ENCODE data around the gene KCNN2.
A peak's percentile ranks its signal among the peaks of the same experiment; 100 is the strongest.

The KCNN2 gene

GRCh38 chr5:114361724-114362196, at the start of gene KCNN2:
Gene KCNN2 (plus strand): TSS chr5:114362070. CDS start chr5:114362140, 70 bp downstream.
- peak; percentile 56 for DNase-seq (ENCODE audit: low read depth)

GRCh38 chr5:114312658-114313057, 49.2 kb upstream of the KCNN2 start:
- DNase-seq (ENCODE audit: low read depth), result no peak

DNA sequence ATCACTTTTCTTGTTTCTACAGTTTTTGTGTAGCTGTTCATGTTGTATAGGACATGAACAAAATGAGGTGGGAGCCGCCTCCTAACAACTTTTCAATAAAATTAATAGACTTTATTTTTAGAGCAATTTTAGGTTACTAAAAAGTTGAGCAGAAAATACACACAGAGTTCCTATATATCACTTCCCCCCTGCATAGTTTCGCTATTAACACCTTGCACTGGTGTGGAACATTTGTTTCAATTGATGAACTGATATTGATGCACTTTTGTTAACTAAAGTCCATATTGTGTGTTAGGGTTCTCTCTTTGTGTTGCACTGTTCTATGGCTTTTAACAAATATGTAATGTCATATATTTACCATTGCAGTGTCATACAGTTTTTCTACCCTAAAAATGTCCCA, 47.8 kb upstream of the KCNN2 start:
- DNase-seq (ENCODE audit: low read depth), result no peak

DNA sequence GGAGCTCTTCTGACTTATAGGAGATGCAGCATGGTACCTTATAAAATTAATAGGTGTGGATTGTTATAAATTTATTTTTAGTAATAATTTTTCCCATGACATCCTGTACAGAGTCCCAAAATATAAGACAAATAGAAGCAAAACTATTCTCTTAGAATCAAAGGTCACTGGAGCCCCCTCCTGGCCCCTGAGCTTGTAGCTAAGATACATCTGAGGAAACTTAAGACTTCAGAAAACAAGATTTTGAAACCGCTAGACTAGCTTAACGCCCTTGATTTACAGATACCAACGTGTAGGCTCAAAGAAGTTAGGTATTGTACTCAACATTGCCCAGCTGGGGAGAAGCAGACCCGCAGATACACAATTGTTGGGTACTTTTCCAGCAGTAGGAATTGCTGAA, 45.7 kb upstream of the KCNN2 start:
- no peak for DNase-seq (ENCODE audit: low read depth)

DNA sequence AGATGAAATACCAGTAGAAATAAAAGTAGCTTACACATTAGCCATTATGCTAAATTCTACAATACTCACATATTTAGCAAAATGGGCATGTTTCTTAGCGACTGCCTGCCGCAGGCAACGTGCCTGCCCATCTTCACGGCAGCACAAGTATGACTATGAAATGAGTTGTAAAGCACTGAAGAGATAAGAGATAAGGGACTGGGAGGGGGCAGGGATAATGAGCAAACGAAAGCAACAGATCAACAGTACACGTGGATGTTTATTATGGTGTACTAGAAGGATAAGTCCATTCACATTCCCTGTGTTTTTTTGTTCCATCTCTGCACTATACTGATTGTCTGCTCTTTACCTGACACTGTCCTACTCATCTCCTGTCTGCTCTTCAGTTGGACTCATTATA, 44.1 kb upstream of the KCNN2 start:
- no peak for DNase-seq (ENCODE audit: low read depth)

GRCh38 chr5:114319236-114319635, 42.6 kb upstream of the KCNN2 start:
- no peak for DNase-seq (ENCODE audit: low read depth)

DNA sequence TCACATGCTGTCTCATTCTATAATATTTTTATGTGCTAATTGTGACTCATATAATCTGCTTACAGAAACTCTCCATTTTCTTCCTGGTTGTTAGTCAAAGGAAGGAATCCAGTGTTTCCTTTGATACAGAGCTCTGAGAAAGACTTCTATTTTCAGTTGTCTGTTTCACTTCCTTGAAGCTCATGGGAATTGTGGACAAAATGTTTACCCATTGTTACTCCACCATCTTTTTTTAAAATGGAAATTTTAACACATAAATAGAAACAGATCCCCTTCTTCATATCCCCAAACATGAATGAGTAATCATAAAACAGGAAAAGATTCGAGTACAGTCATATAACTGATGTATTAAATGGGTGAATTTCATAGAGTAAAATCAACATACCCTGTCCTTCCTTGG, 42.0 kb upstream of the KCNN2 start:
- DNase-seq (ENCODE audit: low read depth), result peak; percentile 25

GRCh38 chr5:114324282-114324681, 37.6 kb upstream of the KCNN2 start:
- no peak for DNase-seq (ENCODE audit: low read depth)

- peak; percentile 75 for DNase-seq (ENCODE audit: low read depth)
Measured at GRCh38 chr5:114325541-114325940, 36.3 kb upstream of the KCNN2 start.

DNA sequence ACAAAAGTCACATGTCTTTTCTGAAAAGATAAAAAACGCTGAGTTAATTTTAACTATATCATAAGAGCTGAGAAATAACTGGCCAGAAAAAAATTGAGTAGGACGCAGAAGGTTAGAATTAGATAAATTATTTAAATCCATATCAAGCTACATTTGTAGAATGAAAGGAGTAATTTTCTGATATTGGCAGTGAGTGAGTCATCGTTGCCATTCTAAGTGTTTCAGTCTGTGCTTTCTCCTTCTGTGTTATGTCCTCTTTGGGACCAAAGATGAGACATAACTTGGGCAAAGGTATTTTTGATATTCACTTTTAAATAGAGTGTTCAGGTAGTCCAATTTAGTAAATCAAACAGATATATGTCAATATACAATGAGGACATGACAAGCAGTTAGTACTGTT, 34.4 kb upstream of the KCNN2 start:
- no peak for DNase-seq (ENCODE audit: low read depth)

DNA sequence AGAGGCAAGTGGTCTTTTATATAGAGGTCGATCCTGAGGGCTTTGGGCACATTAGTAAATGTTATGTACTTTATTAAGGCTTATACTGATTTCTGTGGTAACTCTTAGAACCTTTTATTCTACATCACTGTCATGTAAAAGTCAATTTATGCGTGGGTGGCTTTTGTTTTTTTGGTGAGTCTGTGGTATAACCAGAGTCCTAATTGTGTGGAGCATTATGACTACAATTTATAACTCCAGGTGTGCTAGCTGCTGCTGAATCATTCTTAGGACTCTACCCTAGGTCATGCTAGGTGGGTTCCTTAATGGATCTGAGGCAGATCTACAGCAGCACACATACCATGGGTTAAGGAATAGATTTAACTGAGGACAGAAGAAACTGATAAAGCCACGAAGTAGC, 33.9 kb upstream of the KCNN2 start:
- no peak for DNase-seq (ENCODE audit: low read depth)

DNA sequence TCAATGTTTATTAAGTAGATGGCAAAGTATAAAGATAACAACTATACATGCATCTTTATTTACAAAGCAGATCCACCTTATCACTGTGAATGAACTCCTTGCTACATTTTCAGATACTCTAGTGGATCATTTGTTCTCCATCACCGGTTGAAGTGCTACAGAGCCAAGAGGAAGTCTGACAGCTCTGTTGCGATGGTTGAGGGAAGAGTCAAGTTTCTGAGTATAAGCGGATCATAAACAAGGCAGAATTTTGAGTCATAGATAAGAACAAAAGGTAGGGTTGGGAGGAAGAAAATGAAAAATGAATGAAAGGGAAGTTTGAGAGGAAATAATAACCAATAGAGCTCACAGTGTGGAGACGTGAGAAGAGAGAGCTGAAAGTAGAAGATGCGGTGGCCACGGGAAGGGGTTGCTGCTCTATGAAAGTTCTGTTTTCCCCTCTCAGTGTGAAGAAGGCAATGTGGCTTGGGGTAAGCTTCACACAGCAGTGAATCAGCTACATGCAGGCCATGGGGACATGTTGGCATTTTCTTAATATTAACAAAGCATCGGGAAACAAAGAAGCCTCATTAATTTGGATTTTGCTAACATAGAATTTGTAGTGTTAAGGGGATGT, 30.8 kb upstream of the KCNN2 start:
- DNase-seq (ENCODE audit: low read depth), result no peak

- no peak for DNase-seq (ENCODE audit: low read depth)
Measured at GRCh38 chr5:114332493-114332892, 29.4 kb upstream of the KCNN2 start.

- DNase-seq (ENCODE audit: low read depth), result no peak
Measured at GRCh38 chr5:114332925-114333324, 28.9 kb upstream of the KCNN2 start.

GRCh38 chr5:114335391-114335790, 26.5 kb upstream of the KCNN2 start:
- no peak for DNase-seq (ENCODE audit: low read depth)

- DNase-seq (ENCODE audit: low read depth), result no peak
Measured at GRCh38 chr5:114339108-114339507, 22.8 kb upstream of the KCNN2 start.

DNA sequence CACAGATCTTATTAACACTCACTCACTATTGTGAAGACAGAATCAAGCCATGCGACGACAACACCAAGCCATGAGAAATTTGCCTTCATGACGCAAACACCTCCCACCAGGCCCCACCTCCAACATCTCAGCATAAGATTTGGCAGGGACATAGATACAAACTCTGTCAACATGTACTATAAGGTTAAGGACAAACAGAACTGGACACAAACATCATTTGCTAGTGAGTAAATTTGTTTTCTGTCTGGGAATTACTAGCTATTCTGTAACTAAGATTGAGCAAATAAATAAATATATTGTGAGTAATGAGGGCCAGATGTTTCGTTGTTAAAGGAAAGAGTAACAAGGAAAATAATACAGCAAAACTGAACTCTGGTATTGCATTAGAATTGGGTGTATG, 15.7 kb upstream of the KCNN2 start:
- no peak for DNase-seq (ENCODE audit: low read depth)

- no peak for DNase-seq (ENCODE audit: low read depth)
Measured at GRCh38 chr5:114355086-114355830, 6.6 kb upstream of the KCNN2 start.

DNA sequence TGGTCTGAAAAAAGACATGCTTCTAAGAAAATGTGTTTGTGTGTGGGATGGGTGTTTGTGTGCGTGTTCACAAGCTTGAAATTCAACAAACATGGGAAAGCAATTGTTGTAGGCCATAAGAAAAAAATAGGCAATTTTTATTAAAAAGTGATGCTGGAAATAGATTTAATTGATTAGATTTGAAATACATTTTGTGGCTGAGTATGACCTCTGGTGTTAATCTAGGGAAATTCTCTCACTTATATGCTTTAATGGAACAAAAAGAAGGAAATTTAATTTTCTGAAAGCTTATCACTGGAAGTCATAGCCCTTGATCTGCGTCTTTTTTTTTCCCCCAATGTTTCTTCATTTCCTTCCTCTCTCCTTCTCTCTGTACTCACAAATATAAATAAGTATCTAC, 3.5 kb upstream of the KCNN2 start:
- DNase-seq (ENCODE audit: low read depth), result no peak

DNA sequence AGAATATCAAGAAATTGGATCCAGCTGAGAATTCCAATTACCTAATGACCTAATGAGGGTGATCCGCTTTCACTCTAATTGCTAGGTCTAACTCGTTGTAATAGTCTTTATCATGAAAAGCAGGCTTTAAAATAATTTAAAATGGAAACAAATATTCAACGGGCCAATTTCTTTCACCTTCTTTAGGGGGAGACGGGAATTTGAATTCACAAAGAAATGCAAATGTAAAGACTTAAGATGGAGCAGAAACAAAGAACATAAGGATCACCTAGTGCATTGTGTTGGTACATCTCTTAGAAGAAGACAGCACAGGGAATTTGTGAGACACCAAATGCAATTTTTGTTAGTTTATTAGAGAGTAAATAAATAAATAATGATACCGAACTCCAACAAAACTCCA, 1.5 kb upstream of the KCNN2 start:
- no peak for DNase-seq (ENCODE audit: low read depth)

DNA sequence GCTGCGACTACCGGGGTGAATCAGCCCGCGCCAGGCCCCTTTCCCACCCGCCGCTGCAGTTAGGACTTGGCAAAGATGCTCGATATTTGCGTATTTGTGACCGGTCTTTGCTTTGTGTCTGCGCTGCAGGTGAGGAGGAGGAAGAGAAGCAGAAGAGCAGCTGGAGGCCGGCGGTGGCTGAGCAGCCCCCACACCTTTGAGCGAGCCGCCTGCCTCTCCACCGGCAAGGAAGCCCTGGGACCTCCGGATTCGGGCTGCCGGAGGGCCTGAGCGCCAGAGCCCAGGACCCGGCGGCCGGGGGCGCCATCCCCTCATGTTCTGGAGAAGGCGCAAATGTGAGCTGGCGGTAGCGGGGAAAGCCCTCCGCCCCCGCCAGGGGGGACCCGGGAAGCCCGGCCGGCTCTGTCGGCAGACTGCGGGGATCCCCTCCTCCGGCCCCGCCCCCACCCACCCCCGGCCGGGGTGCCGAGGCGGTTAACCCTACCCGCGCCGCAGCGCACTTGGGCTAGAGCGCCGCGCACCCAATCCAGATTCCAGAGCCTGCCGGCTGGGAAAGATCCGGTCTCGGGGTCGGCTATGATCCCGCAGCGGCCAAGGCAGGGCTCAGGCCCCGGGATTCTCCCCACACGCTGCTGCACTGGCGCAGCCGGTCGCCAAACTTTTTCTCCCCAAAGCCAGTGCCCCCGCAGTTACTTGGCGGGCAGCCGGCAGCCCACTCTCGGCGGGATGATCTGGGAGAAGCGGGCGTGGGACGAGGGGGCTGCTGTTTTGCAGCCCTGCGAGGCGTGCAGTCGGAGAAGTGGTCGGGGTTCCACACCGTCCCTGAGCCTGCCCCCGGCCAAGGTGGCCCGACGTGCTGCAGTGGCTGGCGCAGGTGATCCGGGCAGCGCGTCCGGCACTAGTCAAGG, 800 bp upstream of the KCNN2 start:
- DNase-seq (ENCODE audit: low read depth), result no peak

DNA sequence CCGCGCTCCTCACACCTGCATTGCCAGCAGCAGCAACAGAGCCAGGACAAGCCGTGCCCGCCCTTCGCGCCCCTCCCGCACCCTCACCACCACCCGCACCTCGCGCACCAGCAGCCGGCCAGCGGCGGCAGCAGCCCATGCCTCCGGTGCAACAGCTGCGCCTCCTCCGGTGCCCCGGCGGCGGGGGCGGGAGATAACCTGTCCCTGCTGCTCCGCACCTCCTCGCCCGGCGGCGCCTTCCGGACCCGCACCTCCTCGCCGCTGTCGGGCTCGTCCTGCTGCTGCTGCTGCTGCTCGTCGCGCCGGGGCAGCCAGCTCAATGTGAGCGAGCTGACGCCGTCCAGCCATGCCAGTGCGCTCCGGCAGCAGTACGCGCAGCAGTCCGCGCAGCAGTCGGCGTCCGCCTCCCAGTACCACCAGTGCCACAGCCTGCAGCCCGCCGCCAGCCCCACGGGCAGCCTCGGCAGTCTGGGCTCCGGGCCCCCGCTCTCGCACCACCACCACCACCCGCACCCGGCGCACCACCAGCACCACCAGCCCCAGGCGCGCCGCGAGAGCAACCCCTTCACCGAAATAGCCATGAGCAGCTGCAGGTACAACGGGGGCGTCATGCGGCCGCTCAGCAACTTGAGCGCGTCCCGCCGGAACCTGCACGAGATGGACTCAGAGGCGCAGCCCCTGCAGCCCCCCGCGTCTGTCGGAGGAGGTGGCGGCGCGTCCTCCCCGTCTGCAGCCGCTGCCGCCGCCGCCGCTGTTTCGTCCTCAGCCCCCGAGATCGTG, 517 bp downstream of the KCNN2 start:
- DNase-seq (ENCODE audit: low read depth), result peak; percentile 39
